Mesothelial cell of epicardium (in vitro differentiated cells): ENCODE data around the gene ASCC3. TPM values are rescaled to one million over a fixed set of nuclear protein-coding genes. Genes with fewer than 3 reads are reported as not detected.

Source experiments
- DNase-seq, 2 experiments: peaks; one replicate each; pipeline ENCODE4 v3.0.0; 2021; ENCODE audit warnings: low spot score in 2 of 2; ENCODE audit not compliant: unreplicated experiment in 2 of 2
- H3K27ac Mint-ChIP-seq: 2 replicates; pipeline ENCODE4 v1.8.0; 2021; ENCODE audit warnings: mixed read lengths
- H3K27me3 Mint-ChIP-seq: 2 replicates; pipeline ENCODE4 v1.8.0; 2021; ENCODE audit warnings: low read depth, mixed read lengths
- H3K36me3 Mint-ChIP-seq: 2 replicates; pipeline ENCODE4 v1.8.0; 2021; ENCODE audit warnings: mixed read lengths
- H3K4me1 Mint-ChIP-seq: 2 replicates; pipeline ENCODE4 v1.8.0; 2021; ENCODE audit warnings: mixed read lengths
- H3K4me3 Mint-ChIP-seq: 2 replicates; pipeline ENCODE4 v1.8.0; 2021; ENCODE audit warnings: mild to moderate bottlenecking, moderate library complexity, mixed read lengths
- H3K9me3 Mint-ChIP-seq: 2 replicates; pipeline ENCODE4 v1.8.0; 2021; ENCODE audit warnings: mixed read lengths
- total RNA-seq: library from RNA; stranded (reverse); gene quantifications from 3 replicates; pipeline ENCODE4 v1.2.1, GENCODE V29; 2021
- TF ChIP-seq, protein P1 (sequence below): fragments of 200-600 bp; sonication (generic); IDR thresholded peaks from one replicate; pipeline ENCODE4 v1.5.0; 2021; ENCODE audit warnings: antibody characterized with exemption; ENCODE audit not compliant: unreplicated experiment

Gene ASCC3
- total RNA-seq, 1 donor from 2014 or later: 47.7 TPM

DNA sequence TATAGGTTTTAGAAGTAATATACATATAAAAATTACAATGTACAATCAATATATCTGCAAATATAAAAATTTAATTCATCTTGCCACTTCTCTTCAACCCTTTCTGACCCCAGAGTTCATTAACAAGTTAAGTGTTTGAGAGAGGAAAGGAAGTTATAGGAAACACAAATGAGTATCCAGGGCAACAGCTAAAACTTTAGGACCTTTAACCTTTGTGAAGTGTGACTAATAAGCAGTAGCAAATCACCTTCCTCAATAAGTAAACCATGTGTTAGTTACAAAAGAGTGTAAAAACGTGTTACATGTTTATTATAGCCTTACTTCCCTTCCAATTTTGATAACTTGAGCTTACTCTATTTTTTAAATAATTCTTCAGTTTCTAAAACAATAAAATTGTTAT, 343.0 kb downstream of the ASCC3 start:
- no peak overlapping the region for H3K27ac Mint-ChIP-seq
- TF ChIP-seq, protein P1, sequence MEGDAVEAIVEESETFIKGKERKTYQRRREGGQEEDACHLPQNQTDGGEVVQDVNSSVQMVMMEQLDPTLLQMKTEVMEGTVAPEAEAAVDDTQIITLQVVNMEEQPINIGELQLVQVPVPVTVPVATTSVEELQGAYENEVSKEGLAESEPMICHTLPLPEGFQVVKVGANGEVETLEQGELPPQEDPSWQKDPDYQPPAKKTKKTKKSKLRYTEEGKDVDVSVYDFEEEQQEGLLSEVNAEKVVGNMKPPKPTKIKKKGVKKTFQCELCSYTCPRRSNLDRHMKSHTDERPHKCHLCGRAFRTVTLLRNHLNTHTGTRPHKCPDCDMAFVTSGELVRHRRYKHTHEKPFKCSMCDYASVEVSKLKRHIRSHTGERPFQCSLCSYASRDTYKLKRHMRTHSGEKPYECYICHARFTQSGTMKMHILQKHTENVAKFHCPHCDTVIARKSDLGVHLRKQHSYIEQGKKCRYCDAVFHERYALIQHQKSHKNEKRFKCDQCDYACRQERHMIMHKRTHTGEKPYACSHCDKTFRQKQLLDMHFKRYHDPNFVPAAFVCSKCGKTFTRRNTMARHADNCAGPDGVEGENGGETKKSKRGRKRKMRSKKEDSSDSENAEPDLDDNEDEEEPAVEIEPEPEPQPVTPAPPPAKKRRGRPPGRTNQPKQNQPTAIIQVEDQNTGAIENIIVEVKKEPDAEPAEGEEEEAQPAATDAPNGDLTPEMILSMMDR: no peak
- no peaks in the 10 kb centered on the region for H3K27me3 Mint-ChIP-seq
- peaks cover 5% of the 10 kb centered on the region for H3K36me3 Mint-ChIP-seq
- no peak overlapping the region for H3K4me3 Mint-ChIP-seq
- no peaks in the 10 kb centered on the region for H3K4me1 Mint-ChIP-seq
- no peaks in the 10 kb centered on the region for H3K9me3 Mint-ChIP-seq
- DNase-seq: no peak

DNA sequence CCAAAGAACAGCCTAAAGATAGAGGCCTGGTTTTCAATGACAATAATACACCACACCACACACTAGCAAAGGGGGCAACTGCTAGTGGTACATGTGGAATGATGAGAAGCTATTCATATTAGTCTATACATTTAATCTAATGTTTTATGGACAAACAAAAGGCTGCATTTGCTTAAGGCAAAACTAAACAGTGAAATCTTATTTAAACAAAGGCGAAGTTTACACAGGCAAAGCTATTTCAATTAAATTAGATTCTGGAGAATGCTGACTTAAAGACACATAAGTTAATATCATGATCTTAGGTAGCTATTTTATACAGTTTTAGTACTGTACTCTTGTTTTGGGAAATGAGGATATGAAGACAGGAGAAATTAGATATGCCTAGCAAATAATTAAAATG, 362.5 kb downstream of the ASCC3 start:
- Mint-ChIP-seq H3K36me3 (peaks cover 2% of the 10 kb centered on the region), H3K4me1 (no peaks in the 10 kb centered on the region), H3K9me3 (no peaks in the 10 kb centered on the region), H3K27me3 (no peaks in the 10 kb centered on the region), H3K27ac (no peak overlapping the region), H3K4me3 (no peak overlapping the region)
- TF ChIP-seq, protein P1: no peak
- no peak for DNase-seq

- Mint-ChIP-seq H3K27ac (no peak overlapping the region), H3K36me3 (peaks cover 3% of the 10 kb centered on the region), H3K27me3 (no peaks in the 10 kb centered on the region), H3K9me3 (no peaks in the 10 kb centered on the region), H3K4me1 (no peaks in the 10 kb centered on the region), H3K4me3 (no peak overlapping the region)
- no peak for DNase-seq
- TF ChIP-seq, protein P1: no peak
These were observed 363.5 kb downstream of the ASCC3 start for GRCh38 chr6:100517633-100518032.

- Mint-ChIP-seq H3K27me3 (no peaks in the 10 kb centered on the region), H3K27ac (no peak overlapping the region), H3K4me1 (no peaks in the 10 kb centered on the region), H3K36me3 (peaks cover 8% of the 10 kb centered on the region), H3K9me3 (no peaks in the 10 kb centered on the region), H3K4me3 (no peak overlapping the region)
- TF ChIP-seq, protein P1: no peak
- DNase-seq: no peak
These were observed 364.0 kb downstream of the ASCC3 start for GRCh38 chr6:100517106-100517505.

DNA sequence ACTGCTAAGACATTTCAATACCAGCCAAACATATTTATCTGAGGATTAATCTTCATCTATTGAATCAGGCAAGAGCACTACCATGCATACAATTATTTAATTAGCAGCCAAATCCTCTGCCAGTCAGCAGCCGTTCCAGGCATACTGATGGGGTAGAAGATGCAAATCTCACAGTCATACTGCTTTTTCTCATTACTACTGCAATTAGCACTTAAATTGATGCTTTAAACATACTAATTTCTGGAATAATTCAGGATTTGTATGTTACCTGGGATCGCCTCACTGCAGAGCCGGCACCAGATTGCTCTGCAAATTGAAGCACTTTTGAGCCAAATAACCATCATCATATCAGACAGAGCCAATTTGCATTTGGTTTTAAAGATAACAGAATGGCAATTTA, 366.5 kb downstream of the ASCC3 start:
- Mint-ChIP-seq H3K4me3 (no peak overlapping the region), H3K36me3 (peaks cover 23% of the 10 kb centered on the region), H3K9me3 (no peaks in the 10 kb centered on the region), H3K27me3 (no peaks in the 10 kb centered on the region), H3K4me1 (no peaks in the 10 kb centered on the region), H3K27ac (no peak overlapping the region)
- TF ChIP-seq, protein P1: no peak
- DNase-seq: no peak

- no peak overlapping the region for H3K27ac Mint-ChIP-seq
- H3K36me3 Mint-ChIP-seq: peaks cover 32% of the 10 kb centered on the region
- no peaks in the 10 kb centered on the region for H3K4me1 Mint-ChIP-seq
- H3K9me3 Mint-ChIP-seq: no peaks in the 10 kb centered on the region
- no peaks in the 10 kb centered on the region for H3K27me3 Mint-ChIP-seq
- no peak overlapping the region for H3K4me3 Mint-ChIP-seq
- TF ChIP-seq, protein P1: no peak
- DNase-seq: no peak
These were observed 368.8 kb downstream of the ASCC3 start for GRCh38 chr6:100512203-100512862.
